K562 (cell line): ENCODE results near the gene GSTM2. TPM values are rescaled to one million over a fixed set of nuclear protein-coding genes. Genes with fewer than 3 reads are reported as not detected.

Experiments
- AFF1 ChIP-seq, 2 experiments: fragments of 450-650 bp; IDR thresholded peaks; 2 replicates each; pipeline ENCODE4 v1.6.1; 2018; ENCODE audit warnings: mild to moderate bottlenecking in 2 of 2, low read depth in 1 of 2; ENCODE audit not compliant: partially characterized antibody in 2 of 2
- ATF3 ChIP-seq, 2 experiments: fragments of 450-650 bp in 1 of 2; sonication (generic) in 1 of 2; formaldehyde crosslinking in 1 of 2; IDR thresholded peaks in 1 of 2; conservative IDR thresholded peaks in 1 of 2; 2 replicates each; pipeline versions ENCODE4 v1.6.1 to v1.8.1; 2016 to 2023; ENCODE audit warnings: mild to moderate bottlenecking in 2 of 2, moderate library complexity in 2 of 2, inconsistent platforms in 1 of 2, missing genetic modification reagents in 1 of 2
- BHLHE40 ChIP-seq: IDR thresholded peaks from 2 replicates; pipeline ENCODE4 v1.6.1; 2011; ENCODE audit warnings: low read length, improper control_type of control experiment
- CC2D1A ChIP-seq: fragments of 450-650 bp; IDR thresholded peaks from 2 replicates; pipeline ENCODE4 v1.6.1; 2017; ENCODE audit warnings: mild to moderate bottlenecking
- CREB1 ChIP-seq, 2 experiments: sonication (generic) in 1 of 2; formaldehyde crosslinking in 1 of 2; IDR thresholded peaks; 2 replicates each; pipeline versions ENCODE4 v1.6.1 to v1.8.0; 2012 to 2022; ENCODE audit warnings: inconsistent platforms in 1 of 2, mild to moderate bottlenecking in 1 of 2, missing genetic modification reagents in 1 of 2, moderate library complexity in 1 of 2
- CREB5 ChIP-seq: fragments of 250-450 bp; sonication (Bioruptor Pico); IDR thresholded peaks from 2 replicates; pipeline ENCODE4 v1.5.0; 2020; ENCODE audit warnings: mild to moderate bottlenecking
- EZH2 ChIP-seq: IDR thresholded peaks from 2 replicates; pipeline ENCODE4 v1.6.1; 2012; ENCODE audit warnings: low read depth, mild to moderate bottlenecking, inconsistent platforms, low read length, borderline replicate concordance
- NCOA2 ChIP-seq, 2 experiments: fragments of 450-650 bp; IDR thresholded peaks; 2 replicates each; pipeline ENCODE4 v1.6.1; 2018; ENCODE audit warnings: mild to moderate bottlenecking in 2 of 2, moderate library complexity in 1 of 2; ENCODE audit not compliant: partially characterized antibody in 2 of 2
- NR4A1 ChIP-seq, 2 experiments: fragments of 250-450 bp in 1 of 2; fragments of 450-650 bp in 1 of 2; sonication (Bioruptor Pico) in 1 of 2; IDR thresholded peaks; 2 replicates each; pipeline versions ENCODE4 v1.4.0 to v1.6.1; 2016 to 2020; ENCODE audit warnings: mild to moderate bottlenecking in 2 of 2, missing compliant biosample characterization in 1 of 2, missing genetic modification characterization in 1 of 2, moderate library complexity in 1 of 2
- PHF8 ChIP-seq: fragments of 200-600 bp; sonication (generic); IDR thresholded peaks from 2 replicates; pipeline ENCODE4 v1.6.1; 2012; ENCODE audit warnings: mixed run types, mild to moderate bottlenecking, inconsistent platforms, low read length, moderate library complexity, borderline replicate concordance
- RHOXF2B ChIP-seq: fragments of 250-450 bp; sonication (Bioruptor Pico); conservative IDR thresholded peaks from 2 replicates; pipeline ENCODE4 v1.5.1; 2021
- SMARCA4 ChIP-seq: fragments of 450-650 bp; IDR thresholded peaks from 2 replicates; pipeline ENCODE4 v1.6.1; 2016
- STAG1 ChIP-seq: sonication (generic); formaldehyde crosslinking; IDR thresholded peaks from 2 replicates; pipeline ENCODE4 v1.5.0; 2020; ENCODE audit warnings: missing genetic modification reagents, borderline replicate concordance
- TARDBP ChIP-seq: fragments of 450-650 bp; IDR thresholded peaks from 2 replicates; pipeline ENCODE4 v1.6.1; 2016
- THRAP3 ChIP-seq: fragments of 450-650 bp; IDR thresholded peaks from 2 replicates; pipeline ENCODE4 v1.6.1; 2016; ENCODE audit warnings: mild to moderate bottlenecking, inconsistent platforms, borderline replicate concordance
- ZNF197 ChIP-seq: fragments of 200-800 bp; sonication (Bioruptor generic); IDR thresholded peaks from 2 replicates; pipeline ENCODE4 v1.6.1; 2016; ENCODE audit warnings: low read depth, missing genetic modification characterization, missing compliant biosample characterization
- ZNF23 ChIP-seq: fragments of 250-450 bp; sonication (Bioruptor Pico); IDR thresholded peaks from 2 replicates; pipeline ENCODE4 v1.4.0; 2020; ENCODE audit warnings: mild to moderate bottlenecking
- ZNF277 ChIP-seq: fragments of 250-450 bp; sonication (Bioruptor Pico); IDR thresholded peaks from 2 replicates; pipeline ENCODE4 v1.8.0; 2022; ENCODE audit warnings: inconsistent platforms, mild to moderate bottlenecking, moderate library complexity, borderline replicate concordance
- ZSCAN29 ChIP-seq: fragments of 450-650 bp; IDR thresholded peaks from 2 replicates; pipeline ENCODE4 v1.6.1; 2017
- polyA plus RNA-seq, 8 experiments: library from polyadenylated mRNA; depleted of rRNA in 4 of 8; stranded (reverse) in 5 of 8; unstranded in 3 of 8; fragments of >200 nt; fragmentation: Nextera tagmentation in 2 of 8; fragmentation: Illumina TruSeq in 1 of 8; extraction: Ambion mirVana in 2 of 8; extraction: Trizol in 1 of 8; gene quantifications; 2 replicates each; pipeline versions ENCODE4 v1.2.1 to v1.2.3, GENCODE V29; 2011 to 2014; ENCODE audit warnings: inconsistent platforms in 1 of 8, missing spikeins in 1 of 8
- total RNA-seq, 7 experiments: library from RNA; depleted of rRNA in 6 of 7; stranded (reverse); fragments of >200 nt in 6 of 7; fragmentation: Illumina TruSeq in 2 of 7; extraction: Trizol in 2 of 7; gene quantifications; 2 replicates each; pipeline versions ENCODE4 v1.2.1 to v1.2.3, GENCODE V29; 2011 to 2021; ENCODE audit warnings: low replicate concordance in 1 of 7

Gene GSTM2
- total and polyA plus RNA-seq, 9 of the 15 experiments (the other 6 are each of a cell fraction or from before 2014, with no cell fraction given): 1.6 to 15.1 (median 6.8) TPM

GRCh38 chr1:109618661-109619575 is 48.9 kb upstream of the GSTM2 start (continued):
- TF ChIP-seq ZNF277 (CRISPR knock-in tag) (no peak), ZNF23 (CRISPR knock-in tag) (no peak), ZNF197 (CRISPR knock-in tag) (no peak), CREB1 (IDR thresholded peaks at IDR 0.05) (0 out of 2 replicates have a peak, but pooled peaks have one; percentile 5), CREB1 (CRISPR knock-in tag; IDR thresholded peaks at IDR 0.05) (no peak), SMARCA4 (peak; percentile 66; the same call in 1 of the 2 replicates), BHLHE40 (no peak), STAG1 (CRISPR knock-in tag) (no peak), TARDBP (no peak), NCOA2 (IDR thresholded peaks at IDR 0.05; ENCODE audit: partially characterized antibody in 2 of 2) (no peak), ZSCAN29 (no peak), PHF8 (no peak), CREB5 (CRISPR knock-in tag) (no peak), RHOXF2B (CRISPR knock-in tag) (0 out of 2 replicates have a peak, but pooled peaks have one; percentile 5), EZH2 (no peak), AFF1 (IDR thresholded peaks at IDR 0.05; ENCODE audit: low read depth in 1 of 2, partially characterized antibody in 2 of 2) (peak in 1 of 2 experiments; percentile 27), NR4A1 (CRISPR knock-in tag; IDR thresholded peaks at IDR 0.05) (no peak), NR4A1 (tag; IDR thresholded peaks at IDR 0.05) (peak; percentile 32; the same call in 1 of the 2 replicates), ATF3 (IDR thresholded peaks at IDR 0.05) (no peak), ATF3 (CRISPR knock-in tag; conservative IDR thresholded peaks at IDR 0.05) (no peak), THRAP3 (no peak), CC2D1A (0 out of 2 replicates have a peak, but pooled peaks have one; percentile 15)
